HG02798 (cell line): Measurements from ENCODE around the gene GFI1B.

Source experiments
- ATAC-seq: cut with Tn5 transposase; IDR thresholded peaks from one replicate; pipeline ENCODE4 v1.9.1; 2021; ENCODE audit warnings: mild to moderate bottlenecking; ENCODE audit not compliant: unreplicated experiment, poor library complexity

The GFI1B gene

GRCh38 chr9:132978451-132979131 is at the start of gene GFI1B:
TSS of gene GFI1B (plus strand) at chr9:132978694. CDS start at chr9:132986679, 7,985 bp downstream.
- no peak for ATAC-seq

DNA sequence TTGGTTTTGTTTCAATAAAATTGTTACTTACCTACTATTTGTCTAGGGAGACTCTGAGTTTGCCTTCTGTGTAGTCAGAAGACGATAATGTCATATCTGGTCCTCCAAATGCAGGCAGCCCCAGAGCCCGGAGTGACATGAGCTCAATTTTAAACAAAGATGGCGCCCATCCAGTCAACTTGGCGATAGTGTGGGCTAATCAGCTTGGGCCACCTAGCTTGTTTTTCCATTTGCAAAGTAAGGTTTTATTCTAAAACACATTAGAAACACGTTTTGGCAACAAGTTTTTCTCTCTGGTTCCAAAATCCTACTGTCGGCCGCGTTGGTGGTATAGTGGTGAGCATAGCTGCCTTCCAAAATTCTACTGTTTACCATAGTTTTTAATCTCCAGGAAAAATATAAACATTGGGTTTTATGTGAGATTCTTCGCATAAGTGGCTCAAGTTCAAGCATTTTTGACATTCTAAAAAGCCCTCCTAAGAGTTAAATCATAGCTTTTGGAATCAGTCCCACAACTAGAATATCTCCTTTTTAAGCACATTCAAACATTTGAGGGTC is 47.2 kb upstream of the GFI1B start:
- ATAC-seq = no peak

GRCh38 chr9:132935026-132935425 is 43.5 kb upstream of the GFI1B start:
- ATAC-seq = no peak

GRCh38 chr9:132937463-132937901 is 41.0 kb upstream of the GFI1B start:
- ATAC-seq = no peak

- no peak for ATAC-seq
Observed at GRCh38 chr9:132939169-132939568, 39.3 kb upstream of the GFI1B start.

DNA sequence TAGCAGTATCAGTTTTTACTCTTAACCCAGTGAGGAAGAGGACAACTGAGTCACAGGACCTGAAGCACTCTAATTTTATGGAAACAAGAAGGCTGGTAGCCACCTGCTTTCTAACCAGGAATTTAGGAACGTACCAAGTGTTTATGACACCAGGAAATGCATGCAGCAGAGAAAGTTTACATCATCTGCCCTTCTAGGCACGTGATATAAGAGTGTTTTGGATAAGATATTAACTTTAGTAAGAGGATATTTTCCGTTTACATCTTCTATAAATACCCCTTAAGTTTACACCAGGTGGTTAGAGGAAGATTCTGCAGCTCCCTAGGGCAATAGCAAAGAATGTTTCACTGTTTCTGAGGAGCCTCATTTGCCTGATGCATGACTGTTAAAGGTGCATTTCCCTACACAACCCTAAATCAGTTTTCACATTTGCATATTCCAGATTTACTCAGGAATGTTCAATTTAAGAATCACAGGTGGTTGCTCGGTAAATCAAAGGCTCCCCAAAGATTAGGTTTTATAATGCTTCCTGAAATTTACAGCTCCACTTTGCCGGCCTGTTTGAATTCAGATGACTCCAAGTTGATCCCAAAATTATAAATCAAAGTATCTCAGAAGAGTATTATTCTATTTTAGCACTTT is 35.8 kb upstream of the GFI1B start:
- ATAC-seq = no peak

GRCh38 chr9:132943651-132944293 is 34.7 kb upstream of the GFI1B start:
- peak; percentile 17 for ATAC-seq

DNA sequence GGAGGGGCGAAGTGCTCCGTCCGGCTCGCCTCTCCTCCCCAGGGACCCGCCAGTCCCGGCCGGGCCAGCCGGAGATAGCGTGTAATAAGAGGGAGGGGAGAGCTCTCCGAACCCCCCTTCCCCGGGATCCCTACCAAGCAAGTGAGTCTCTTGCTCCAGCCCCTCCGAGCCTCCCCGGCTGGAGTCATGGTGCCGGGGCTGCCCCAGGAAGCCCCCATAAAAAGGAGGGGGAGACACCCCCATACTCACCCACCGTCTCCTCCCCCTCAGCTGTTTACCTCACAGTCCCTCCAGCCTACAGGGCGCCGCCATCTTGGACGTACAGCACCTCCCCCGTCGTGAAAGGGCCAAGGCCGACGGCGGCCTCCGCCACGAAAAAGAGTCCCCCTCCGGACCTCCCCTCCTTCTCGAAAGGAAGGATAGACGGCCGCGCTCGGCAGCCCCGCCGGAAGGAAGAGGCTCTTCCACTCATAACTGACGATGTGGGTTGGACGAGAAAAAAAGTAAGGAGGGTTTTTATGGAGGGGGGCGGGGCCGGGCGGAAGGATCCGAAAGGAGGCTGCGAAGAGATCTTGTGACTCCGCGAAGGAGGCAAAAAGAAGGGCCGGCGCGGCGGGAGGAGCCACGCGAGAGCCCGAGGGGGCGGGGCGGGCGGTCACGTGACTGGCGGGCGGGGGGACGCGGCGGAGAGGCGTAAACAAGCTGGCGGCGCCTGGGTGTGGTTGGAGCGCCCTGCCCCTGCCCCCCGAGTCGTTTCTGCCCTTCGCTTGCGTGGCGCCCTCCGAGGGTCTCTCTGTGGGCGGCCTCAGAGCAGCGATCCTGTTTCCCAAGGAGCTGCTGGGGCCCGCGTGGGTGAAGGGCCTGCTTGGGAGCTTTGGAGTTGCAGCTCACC is 34.0 kb upstream of the GFI1B start, which contains the start of gene TSC1:
TSS of gene TSC1 (minus strand) at position 323 of the 892 bp plus-strand sequence. CDS start 15,744 bp downstream, outside the sequence.
- ATAC-seq = peak; percentile 75

- no peak for ATAC-seq
Observed at GRCh38 chr9:132945186-132946130, 33.0 kb upstream of the GFI1B start.

- no peak for ATAC-seq
Observed at GRCh38 chr9:132946211-132946610, 32.3 kb upstream of the GFI1B start.

- no peak for ATAC-seq
Observed at GRCh38 chr9:132946631-132947295, 31.7 kb upstream of the GFI1B start.

DNA sequence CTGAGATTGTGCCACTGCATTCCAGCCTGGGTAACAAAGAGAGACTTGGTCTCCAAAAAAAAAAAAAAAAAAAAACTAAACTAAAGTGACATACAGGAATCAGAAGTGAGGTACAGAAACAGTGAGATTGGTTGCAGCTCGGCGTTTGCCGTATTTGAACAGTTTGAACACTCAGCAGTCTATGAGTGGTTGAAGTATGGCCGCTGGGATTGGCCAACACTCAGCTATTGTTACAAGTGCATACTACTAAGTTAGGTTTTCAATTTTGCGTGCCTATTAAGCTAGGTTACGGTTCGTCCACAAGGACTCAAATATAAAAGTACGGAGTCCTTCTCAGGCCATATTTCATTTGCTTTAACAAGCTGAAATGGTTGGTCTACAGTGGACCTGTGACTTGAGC is 30.7 kb upstream of the GFI1B start:
- ATAC-seq = no peak

DNA sequence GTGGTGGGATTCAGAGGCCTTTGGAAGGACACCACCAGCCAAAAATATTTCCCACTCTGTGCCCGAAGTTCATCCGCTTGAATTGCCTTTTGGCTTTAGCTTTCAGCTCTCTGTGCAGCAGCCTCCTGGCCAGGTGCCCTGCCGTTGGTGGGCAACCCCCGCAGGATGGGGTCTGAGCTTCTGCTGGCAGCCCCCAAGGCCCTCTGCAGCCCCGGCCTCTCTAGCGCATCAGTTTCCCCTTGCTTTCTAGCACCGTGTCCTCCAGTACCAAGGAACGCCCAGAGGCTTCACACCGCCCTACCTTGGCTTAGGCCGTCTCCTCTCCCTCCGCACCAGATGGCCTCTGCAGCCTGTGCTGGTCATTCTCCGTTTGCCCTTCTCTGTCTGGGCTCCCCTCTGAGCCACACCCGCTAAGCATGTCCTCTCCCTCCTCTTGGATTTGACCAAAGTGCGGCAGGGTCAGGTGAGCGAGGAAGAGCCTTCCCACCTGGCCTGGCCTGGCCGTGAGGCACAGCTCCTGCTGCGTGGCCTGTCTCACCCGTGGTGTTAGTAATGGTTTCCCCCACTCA is 29.9 kb upstream of the GFI1B start:
- no peak for ATAC-seq

GRCh38 chr9:132949709-132950108 is 28.8 kb upstream of the GFI1B start:
- no peak for ATAC-seq

DNA sequence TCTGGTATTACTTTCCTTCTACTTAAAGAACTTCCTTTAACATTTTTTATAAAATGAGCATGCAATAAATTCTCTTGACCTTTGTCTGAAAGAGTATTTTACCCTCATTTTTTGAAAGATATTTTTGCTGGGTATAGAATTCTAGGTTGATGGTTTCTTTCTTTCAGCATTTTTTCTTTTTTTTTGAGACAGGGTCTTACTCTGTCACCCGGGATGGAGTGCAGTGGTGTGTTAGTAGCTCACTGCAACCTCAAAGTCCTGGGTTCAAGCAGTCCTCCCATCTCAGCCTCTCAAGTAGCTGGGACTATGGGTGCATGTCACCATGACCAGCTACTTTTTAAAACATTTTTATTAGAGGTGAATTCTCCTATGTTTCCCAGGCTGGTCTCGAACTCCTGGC is 23.4 kb upstream of the GFI1B start:
- ATAC-seq = no peak

DNA sequence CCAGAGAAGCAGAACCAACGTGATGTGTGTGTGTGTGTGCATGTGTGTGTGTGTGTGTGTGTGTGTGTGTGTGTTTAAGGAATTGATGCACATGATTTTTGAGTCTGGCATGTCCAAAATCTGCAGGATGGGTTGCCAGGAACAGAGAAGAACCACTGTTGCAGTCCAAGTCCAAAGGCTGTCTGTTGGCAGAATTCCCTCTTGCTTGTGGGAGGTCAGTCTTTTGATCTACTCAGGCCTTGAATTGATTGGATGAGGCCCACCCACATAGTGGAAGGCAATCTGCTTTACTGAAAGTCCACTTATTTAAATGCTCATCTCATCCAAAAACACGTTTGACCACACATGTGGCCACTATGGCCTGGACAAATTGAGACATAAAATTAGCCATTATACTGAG is 22.7 kb upstream of the GFI1B start:
- no peak for ATAC-seq

DNA sequence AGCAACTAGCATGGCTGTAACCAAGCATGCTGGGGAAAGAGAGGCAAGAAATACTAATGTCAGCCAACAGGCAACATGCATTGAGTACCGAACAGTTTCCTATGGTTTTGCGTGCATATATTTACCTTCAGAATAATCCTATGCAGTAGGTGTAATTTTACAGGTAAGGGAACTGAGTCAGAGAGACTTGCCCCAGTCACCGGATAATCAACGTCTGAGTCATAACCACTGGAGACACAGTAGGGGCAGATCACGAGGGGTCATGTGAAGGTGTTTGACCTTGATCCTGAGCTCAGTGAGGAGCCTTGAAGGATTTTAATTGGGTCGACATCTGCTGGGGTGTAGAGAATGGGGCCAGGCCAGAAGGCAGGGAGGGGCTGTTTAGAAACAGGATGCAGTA is 20.7 kb upstream of the GFI1B start:
- no peak for ATAC-seq

DNA sequence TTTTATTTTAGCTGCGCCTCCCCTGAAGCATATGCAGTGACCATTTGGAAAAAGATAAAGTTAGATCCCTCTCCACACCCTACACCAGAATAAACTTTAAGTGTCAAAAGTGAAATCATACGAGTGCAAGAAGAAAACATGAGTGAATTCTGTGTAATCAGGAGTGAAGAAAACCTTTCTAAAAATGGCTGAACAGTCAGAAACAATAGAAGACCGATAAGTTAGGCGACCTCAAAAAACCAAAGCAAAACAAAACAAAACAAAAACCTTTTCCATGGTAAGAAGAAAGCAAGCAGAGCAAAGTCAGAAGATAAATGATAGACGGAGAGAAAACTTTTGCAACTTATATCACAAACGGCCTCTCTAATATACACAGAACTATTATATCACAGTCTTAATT is 17.5 kb upstream of the GFI1B start:
- no peak for ATAC-seq
